Renal cortical epithelial cell (primary cell): ENCODE measurements around the gene CXXC1. TPM values are rescaled to one million over a fixed set of nuclear protein-coding genes. Genes with fewer than 3 reads are reported as not detected.
"Not testable (repeated sequence)": the region's sequence is repeated elsewhere in the genome, so short reads cannot be mapped to it uniquely, and the experiment has no call there.

ENCODE experiments used
- DNase-seq: peaks from one replicate; pipeline ENCODE4 v3.0.0-alpha.2; 2011; ENCODE audit warnings: low read depth
- total RNA-seq: library from RNA; depleted of rRNA; stranded (reverse); fragments of >200 nt; gene quantifications from 2 replicates; pipeline ENCODE4 v1.2.3, GENCODE V29; 2014

Gene CXXC1
- total RNA-seq, 1 donor from 2014 or later, result 61.1 TPM

DNA sequence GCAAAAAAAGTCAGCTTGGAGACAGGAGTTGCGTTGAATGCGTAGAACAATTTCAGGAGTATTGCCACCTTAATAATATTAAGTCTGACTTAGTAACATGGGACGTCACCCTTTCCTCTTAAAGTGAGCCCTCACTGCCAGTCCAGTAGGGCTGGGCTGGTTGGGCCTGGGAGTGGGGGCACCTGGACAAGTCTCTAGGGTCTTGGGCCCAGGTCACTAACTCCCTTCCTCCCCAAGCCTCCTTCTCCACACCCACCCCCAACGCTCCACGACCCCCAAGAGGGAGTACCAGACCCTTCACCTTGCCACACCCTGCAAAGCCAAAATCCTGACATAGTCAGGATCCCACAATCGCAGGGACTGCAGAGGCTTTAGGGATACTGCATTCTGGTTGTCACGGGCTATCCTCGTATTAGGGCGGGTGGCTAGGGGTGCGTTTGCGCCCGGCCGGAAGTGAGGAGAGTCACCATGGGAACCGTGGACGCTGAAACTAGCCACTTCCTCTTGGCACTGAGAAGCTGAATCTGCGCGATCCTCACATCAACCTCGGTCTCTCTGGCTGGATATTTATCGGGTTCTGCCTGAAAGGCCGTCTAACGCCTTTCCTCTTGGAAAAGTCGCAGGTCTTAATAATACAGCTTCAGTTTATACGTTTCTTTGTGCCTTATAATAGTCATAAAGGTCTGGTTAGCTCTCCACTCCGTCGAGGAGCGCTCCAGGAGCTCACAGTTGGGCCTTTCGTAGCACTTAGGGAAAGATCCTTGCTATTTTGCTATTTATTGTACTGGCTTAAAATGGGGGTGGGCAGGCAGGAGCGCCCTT lies 10.3 kb upstream of the CXXC1 start:
- peak; percentile 66 for DNase-seq

GRCh38 chr18:50293039-50293438 lies 5.5 kb upstream of the CXXC1 start:
- DNase-seq, result no peak

DNA sequence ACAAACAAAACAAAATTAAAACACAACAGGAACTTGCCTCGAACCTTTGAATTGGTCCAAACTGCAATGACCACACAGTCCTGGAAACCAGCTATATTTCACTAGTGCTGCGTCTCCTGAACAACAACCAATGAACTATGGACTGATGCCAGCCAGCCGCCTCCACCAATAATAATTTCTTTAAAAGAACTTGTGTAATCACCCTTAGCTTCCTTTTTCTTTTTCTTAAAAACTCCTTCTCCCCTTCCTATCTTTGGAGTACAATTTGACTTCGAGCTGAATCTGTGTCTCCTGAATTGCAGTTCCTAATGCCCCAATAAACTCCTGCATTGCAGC lies 1.6 kb upstream of the CXXC1 start:
- no peak for DNase-seq

- not testable (repeated sequence) for DNase-seq
These were observed 1.0 kb upstream of the CXXC1 start for GRCh38 chr18:50288348-50289107.

GRCh38 chr18:50287028-50287440 lies 458 bp downstream of the CXXC1 start:
- DNase-seq, result no peak

- DNase-seq, result peak; percentile 12
These were observed 983 bp downstream of the CXXC1 start for GRCh38 chr18:50286391-50287027.

GRCh38 chr18:50285631-50286321 lies 1.7 kb downstream of the CXXC1 start:
- no peak for DNase-seq

- no peak for DNase-seq
These were observed 2.4 kb downstream of the CXXC1 start for GRCh38 chr18:50285071-50285470.

GRCh38 chr18:50284255-50284885 lies 3.1 kb downstream of the CXXC1 start:
- DNase-seq, result no peak

DNA sequence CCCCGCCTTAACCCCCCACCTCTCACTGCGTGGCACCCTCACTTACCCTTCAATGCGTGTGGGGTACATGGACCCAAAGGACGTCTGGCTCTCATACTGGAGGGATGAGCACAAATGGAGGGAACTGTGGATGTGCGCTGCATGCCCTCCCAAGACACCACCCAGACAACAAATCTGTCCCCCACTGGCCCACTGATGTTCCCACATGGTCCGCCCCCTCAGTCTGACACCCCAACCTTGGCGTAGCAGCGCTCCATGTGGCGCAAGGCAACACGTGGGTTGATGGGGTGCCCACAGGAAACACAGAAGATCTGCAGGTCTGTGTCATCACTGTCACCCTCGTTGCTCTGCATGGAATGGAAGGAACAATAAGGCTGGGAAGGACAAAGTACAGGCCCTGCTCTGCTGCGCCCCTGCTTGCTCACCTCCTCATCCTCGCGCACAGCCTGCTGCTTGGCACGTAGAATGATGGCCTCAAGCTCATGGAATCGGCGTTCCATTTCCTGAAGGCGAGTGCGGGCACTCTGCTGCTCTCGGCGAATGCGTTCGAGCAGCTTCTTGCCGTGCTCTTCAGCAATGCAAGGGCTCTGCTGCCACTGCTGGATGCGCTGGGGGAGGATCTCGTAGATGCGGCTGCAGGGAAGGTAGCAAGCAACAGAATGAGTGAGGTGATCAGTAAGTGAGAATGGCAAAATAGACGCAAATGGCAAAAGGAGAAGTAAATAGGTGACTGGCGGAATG lies 3.9 kb downstream of the CXXC1 start:
- no peak for DNase-seq

DNA sequence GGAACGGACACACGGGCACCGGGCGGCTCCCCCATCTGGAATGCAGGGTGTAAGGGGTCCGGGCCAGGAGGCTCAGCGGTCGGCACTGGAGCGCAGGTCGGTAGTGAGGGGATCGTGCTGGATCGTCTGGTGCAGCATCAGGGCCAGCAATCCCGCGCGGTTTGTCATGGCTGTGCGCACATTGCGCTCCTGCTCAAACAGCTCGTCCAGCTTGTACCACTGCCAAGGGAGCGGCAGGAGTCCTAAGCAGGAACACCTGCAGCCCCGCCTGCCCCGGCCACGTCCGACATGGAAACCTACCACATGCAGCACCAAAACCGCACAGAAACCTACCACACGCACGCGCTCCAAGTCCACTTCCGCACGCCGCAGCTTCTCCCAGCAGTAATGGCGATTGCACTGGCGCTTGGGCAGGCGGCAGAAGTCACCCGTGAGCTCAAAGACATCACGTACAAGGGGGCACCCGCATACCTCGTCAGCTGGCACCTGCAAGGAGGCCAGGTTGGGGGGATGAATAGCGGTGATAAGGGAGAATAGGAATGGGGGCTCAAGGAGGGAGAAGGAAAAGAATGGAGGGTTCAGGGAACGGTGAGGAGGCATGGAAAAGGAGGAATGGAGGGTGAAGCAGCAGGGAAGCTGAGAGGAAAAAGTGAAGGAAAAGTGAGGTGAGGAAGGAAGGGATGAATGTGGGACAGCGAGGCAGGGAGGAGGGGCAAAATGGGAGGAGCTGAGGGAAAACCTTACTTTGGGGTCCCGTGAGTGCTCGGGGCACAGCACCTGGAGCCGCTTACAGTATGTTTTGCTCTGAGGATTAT lies 4.8 kb downstream of the CXXC1 start:
- no peak for DNase-seq

DNA sequence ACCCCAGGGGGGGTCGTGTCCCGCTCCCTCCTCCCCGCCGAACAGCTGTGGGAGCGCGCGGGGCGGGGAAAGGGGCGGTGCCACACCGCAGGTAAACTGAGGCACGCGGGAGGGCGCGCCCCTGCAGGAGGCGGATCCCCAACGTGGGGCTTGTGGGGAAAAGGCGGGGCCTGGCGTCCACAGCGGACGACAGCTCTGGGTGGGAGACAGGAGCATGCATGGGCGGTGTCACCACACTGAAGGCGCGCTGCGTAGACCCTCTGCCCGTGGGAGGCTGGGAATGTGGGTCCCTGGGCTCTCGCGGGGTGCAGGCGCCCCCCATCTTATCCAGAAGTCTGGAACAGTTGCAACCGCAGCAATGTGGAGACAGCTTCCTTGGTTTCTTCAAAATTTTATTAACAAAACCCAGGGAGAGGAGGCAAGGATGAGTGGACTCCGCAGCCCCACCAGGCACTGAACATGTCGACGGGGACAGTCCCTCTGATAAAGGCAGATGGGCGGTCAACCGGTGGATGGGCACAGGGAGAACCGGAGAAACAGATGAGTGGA lies 5.4 kb downstream of the CXXC1 start:
- DNase-seq, result no peak

DNA sequence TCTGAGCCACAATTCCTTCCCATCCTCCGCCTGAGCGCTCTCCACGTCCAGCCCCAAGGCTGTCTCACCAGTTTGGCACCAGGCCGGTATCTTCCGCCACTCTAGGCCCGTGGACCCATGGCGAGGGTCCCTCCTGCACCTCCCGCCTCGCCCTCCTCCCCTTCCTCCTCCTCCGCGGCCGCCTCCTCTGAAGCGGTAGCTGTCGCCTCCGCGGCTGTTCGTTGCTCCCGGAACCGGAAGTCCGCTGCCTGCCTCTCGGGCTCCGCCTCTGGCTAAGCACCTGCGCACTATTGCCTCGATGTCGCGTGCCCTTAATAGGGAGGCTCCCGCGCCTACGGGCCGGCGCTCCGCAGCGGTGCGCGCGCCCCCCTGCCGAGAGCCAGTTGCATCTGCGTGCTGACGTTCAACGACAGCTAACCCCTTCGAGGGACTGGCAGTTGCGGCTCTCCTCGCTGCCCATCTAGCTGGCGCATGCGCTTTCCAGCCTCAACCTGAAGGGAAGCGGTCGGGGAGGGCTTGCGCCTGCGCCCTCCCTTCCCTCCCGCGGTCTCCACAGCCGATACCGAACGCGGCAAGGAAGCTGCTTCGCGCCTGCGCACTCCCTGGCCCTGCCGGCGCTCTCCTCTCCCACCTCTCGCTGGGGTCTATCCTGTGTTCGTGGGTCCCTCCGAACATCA lies 6.1 kb downstream of the CXXC1 start, which contains the start of gene MBD1:
TSS of gene MBD1 (minus strand) at position 229 of the 677 bp plus-strand sequence. CDS start 1,531 bp downstream, outside the sequence.
- DNase-seq, result peak; percentile 96

DNA sequence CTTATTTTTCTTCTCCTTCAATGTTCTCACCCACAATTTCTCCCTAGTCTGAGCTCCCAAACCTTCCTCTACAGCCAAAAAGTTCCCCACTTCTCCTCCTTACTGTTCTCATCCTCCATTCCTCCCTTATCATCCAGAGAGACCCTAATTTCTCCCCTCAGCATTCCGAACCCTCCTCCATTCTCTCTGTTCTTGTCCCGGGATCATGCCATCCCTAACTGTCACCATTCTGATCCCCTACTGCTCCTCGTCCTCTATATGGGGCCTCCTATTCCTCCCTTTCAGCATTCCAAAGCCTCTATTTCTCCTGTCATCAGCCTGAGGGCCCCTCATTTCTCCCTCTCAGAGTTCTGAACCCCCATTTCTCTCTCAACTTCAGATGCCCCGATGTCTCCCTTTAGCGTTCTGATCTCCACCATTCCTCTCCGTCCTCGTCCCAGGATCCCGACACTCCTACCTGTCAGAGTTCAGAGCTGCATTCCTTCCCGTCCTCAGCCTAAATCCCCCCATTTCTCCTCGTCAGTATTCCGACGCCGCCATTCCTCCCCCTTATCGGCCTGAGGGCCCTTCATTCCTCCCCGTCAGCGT lies 6.7 kb downstream of the CXXC1 start:
- DNase-seq, result no peak

DNA sequence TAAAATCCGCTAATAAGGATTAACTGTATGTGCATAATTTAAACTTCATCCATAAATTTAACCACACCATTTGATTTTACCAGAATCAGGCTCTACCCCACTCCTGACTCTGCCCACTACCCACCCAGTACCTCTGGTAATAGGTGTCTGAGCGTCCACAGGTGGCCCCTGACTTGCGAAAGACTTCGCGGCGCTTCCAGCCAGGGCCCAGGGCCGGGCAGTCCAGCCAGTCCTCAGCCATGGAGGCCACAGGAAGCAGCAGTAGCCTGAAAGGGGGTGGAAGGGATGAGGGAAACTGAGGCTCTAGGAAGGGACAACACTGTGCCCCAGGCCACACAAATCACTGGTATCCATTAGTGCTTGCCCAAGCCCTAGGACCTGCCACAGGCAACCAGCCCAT lies 7.7 kb downstream of the CXXC1 start:
- no peak for DNase-seq

DNA sequence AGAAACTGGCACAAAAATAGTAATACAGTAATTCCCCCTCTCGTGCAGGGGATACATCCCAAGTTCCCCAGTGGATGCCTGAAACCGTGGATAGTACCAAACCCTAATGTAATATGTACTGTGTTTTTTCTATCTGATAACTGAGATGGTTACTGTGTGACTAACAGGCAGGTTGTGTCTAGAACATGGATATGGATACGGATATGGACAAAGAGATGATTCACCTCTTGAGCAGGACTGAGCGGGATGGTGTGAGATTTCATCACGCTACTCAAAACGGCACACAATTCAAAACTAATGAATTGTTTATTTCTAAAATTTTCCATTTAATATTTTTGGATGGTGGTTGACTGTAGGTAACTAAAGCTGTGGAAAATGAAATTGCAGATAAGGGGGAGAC lies 9.6 kb downstream of the CXXC1 start:
- DNase-seq, result peak; percentile 10

DNA sequence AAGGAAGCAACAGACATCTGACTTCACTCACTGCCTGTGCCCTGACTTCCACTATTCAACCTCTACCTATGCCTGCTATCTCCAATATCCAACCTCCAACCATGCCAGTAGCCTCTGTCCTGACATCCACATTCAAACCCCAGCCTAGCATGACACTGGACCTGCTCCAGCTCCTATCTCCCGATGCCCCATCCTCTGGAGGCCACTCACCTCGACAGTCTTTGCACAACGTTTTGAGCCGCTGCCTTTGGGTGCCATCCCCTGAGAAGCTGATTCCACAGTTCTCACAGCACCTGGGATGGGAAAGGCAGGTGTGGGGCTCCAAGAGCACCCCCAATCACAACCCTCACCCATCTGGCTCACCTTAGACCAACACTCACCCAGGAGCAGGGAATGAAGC lies 11.0 kb downstream of the CXXC1 start:
- DNase-seq, result no peak

DNA sequence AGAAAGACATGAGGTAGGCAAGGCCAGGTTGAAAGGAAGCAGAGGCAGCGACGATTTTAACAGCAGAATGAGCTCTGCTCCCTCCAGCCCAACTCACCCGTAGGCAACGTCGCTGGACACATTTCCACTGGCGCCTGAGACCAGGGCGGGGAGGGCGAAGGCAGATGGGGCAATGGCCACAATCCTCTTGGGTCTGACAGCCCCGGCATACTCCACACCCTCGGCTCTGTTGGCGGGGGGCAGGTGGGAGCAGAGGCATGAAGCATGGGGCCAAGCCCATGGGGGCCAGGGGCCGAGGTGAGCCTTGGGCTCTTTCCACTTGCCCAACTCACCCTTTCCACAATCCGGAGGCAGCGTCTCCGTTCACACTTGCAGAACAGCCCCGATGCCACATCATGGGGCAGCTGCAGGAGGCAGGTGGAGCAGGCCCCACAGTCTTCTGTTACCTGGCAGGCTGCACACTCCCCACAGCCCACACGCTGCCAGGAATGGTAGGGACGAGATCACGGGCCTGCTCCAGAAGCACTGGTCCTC lies 11.9 kb downstream of the CXXC1 start:
- DNase-seq, result no peak
